K562 (cell line): Measurements from ENCODE around the gene SLC13A3. TPM values are rescaled to one million over a fixed set of nuclear protein-coding genes. Genes with fewer than 3 reads are reported as not detected.

Source experiments
- ATAC-seq: fragments of 200-7000 bp; cut with Tn5 transposase; 3 replicates; pipeline ENCODE4 v1.9.1; 2020; ENCODE audit warnings: moderate library complexity
- BruUV-seq: library from RNA; stranded (reverse); fragments of 400-500 nt; replicated peaks from 2 replicates; lab custom pipeline; 2021; lab: Mats Ljungman, UMichigan
- CTCF ChIA-PET: fragments of 300-600 bp; formaldehyde crosslinking; extraction: SDS; loops from one replicate; lab custom pipeline; 2021; ENCODE audit warnings: low intra/inter-chr PET ratio; lab: Yijun Ruan, JAX
- POLR2A ChIA-PET: fragments of 300-600, 350-650 bp; sonication (Branson Sonifier 250); formaldehyde crosslinking; extraction: SDS; loops from one replicate; lab custom pipeline; 2021; ENCODE audit warnings: antibody characterized with exemption, inconsistent platforms; lab: Yijun Ruan, JAX
- DNase-seq, 4 experiments: peaks; one replicate each; pipeline versions ENCODE4 v3.0.0 to v3.0.0-alpha.2; 2011 to 2018; ENCODE audit warnings: low spot score in 3 of 4, mixed read lengths in 3 of 4; ENCODE audit errors: extremely low read depth in 1 of 4
- FAIRE-seq: peaks from 2 replicates; lab custom pipeline; 2011; peaks lifted over from hg19 to GRCh38; lab: Jason Lieb, UNC
- H2AFZ ChIP-seq: 2 replicates; pipeline ENCODE4 v1.6.0; 2011; ENCODE audit warnings: low read depth, low read length, control low read depth, inconsistent platforms
- H3K27ac ChIP-seq: fragments of 200-600 bp; 3 replicates; pipeline ENCODE4 v1.8.0; 2011; ENCODE audit warnings: low read depth, mild to moderate bottlenecking, control low read depth, inconsistent platforms, low read length, moderate library complexity, mixed read lengths; ENCODE audit errors: extremely low read depth
- H3K27me3 ChIP-seq, 2 experiments: fragments of 300-600 bp in 1 of 2; 2 replicates in 1 of 2; 3 replicates in 1 of 2; pipeline versions ENCODE4 v1.6.0 to v1.8.0; 2011; ENCODE audit warnings: inconsistent platforms in 2 of 2, low read length in 2 of 2, mild to moderate bottlenecking in 1 of 2, mixed read lengths in 1 of 2, moderate library complexity in 1 of 2; ENCODE audit not compliant: control insufficient read depth in 2 of 2, insufficient read depth in 2 of 2
- H3K36me3 ChIP-seq: fragments of 300-600 bp; 3 replicates; pipeline ENCODE4 v1.8.0; 2011; ENCODE audit warnings: mild to moderate bottlenecking, low read length, inconsistent platforms; ENCODE audit not compliant: control insufficient read depth, insufficient read depth
- H3K4me1 ChIP-seq, 2 experiments: fragments of 200-600 bp in 1 of 2; replicated peaks in 1 of 2; 2 replicates in 1 of 2; 3 replicates in 1 of 2; pipeline versions ENCODE4 v1.5.1 to v1.8.0; 2011; ENCODE audit warnings: inconsistent platforms in 2 of 2, low read length in 2 of 2, mild to moderate bottlenecking in 1 of 2, mixed read lengths in 1 of 2, moderate library complexity in 1 of 2; ENCODE audit not compliant: control insufficient read depth in 2 of 2, insufficient read depth in 2 of 2
- H3K4me2 ChIP-seq: 2 replicates; pipeline ENCODE4 v1.6.1; 2011; ENCODE audit warnings: low read length, control low read depth, inconsistent platforms, mixed read lengths; ENCODE audit not compliant: insufficient read depth
- H3K4me3 ChIP-seq: fragments of 200-600 bp; sonication (generic), shearing (Covaris generic); 2 replicates; pipeline ENCODE4 v1.5.1; 2016; ENCODE audit warnings: control low read depth, inconsistent platforms
- H3K79me2 ChIP-seq: fragments of 200-600 bp; 3 replicates; pipeline ENCODE4 v1.8.0; 2011; ENCODE audit warnings: low read length, inconsistent platforms; ENCODE audit not compliant: control insufficient read depth, insufficient read depth
- H3K9ac ChIP-seq, 2 experiments: 2 replicates each; pipeline versions ENCODE4 v1.6.0 to v1.6.1; 2011; ENCODE audit warnings: low read depth in 2 of 2, low read length in 2 of 2, control low read depth in 1 of 2, inconsistent platforms in 1 of 2, mild to moderate bottlenecking in 1 of 2, mixed read lengths in 1 of 2; ENCODE audit not compliant: insufficient read depth in 1 of 2
- H3K9me1 ChIP-seq: one replicate; pipeline ENCODE4 v1.6.0; 2011; ENCODE audit warnings: inconsistent platforms, mild to moderate bottlenecking, low read length, moderate library complexity; ENCODE audit not compliant: control insufficient read depth, insufficient read depth
- H3K9me3 ChIP-seq: replicated peaks from 2 replicates; pipeline ENCODE4 v1.5.1; 2011; ENCODE audit warnings: low read depth, low read length, inconsistent platforms; ENCODE audit not compliant: control insufficient read depth, insufficient read depth
- H4K20me1 ChIP-seq: replicated peaks from 2 replicates; pipeline ENCODE4 v1.6.1; 2011; ENCODE audit warnings: low read length, inconsistent platforms, mixed read lengths; ENCODE audit not compliant: control insufficient read depth, insufficient read depth
- AFF1 ChIP-seq, 2 experiments: fragments of 450-650 bp; IDR thresholded peaks; 2 replicates each; pipeline ENCODE4 v1.6.1; 2018; ENCODE audit warnings: mild to moderate bottlenecking in 2 of 2, low read depth in 1 of 2; ENCODE audit not compliant: partially characterized antibody in 2 of 2
- BHLHE40 ChIP-seq: IDR thresholded peaks from 2 replicates; pipeline ENCODE4 v1.6.1; 2011; ENCODE audit warnings: low read length, improper control_type of control experiment
- DLX4 ChIP-seq: fragments of 250-450 bp; sonication (Bioruptor Pico); IDR thresholded peaks from 2 replicates; pipeline ENCODE4 v1.6.1; 2021; ENCODE audit warnings: mild to moderate bottlenecking
- DNMT1 ChIP-seq: fragments of 450-650 bp; IDR thresholded peaks from 2 replicates; pipeline ENCODE4 v1.6.1; 2016; ENCODE audit warnings: antibody characterized with exemption, mild to moderate bottlenecking
- NR0B1 ChIP-seq: fragments of 450-650 bp; IDR thresholded peaks from one replicate; pipeline ENCODE4 v1.6.1; 2018; ENCODE audit warnings: mild to moderate bottlenecking, moderate library complexity; ENCODE audit not compliant: partially characterized antibody
- TAF1 ChIP-seq: IDR thresholded peaks from 2 replicates; pipeline ENCODE4 v1.6.1; 2011; ENCODE audit warnings: mild to moderate bottlenecking, low read length, moderate library complexity; ENCODE audit not compliant: insufficient read depth, control insufficient read depth, severe bottlenecking; ENCODE audit errors: extremely low read depth
- ZBTB9 ChIP-seq: fragments of 450-650 bp; formaldehyde crosslinking; IDR thresholded peaks from 2 replicates; pipeline ENCODE4 v1.4.0; 2020; ENCODE audit warnings: mild to moderate bottlenecking, moderate library complexity
- ZC3H8 ChIP-seq: fragments of 450-650 bp; IDR thresholded peaks from 2 replicates; pipeline ENCODE4 v1.6.1; 2017
- ZNF780A ChIP-seq: fragments of 250-450 bp; sonication (Bioruptor Pico); IDR thresholded peaks from 2 replicates; pipeline ENCODE4 v1.5.0; 2021; ENCODE audit warnings: mild to moderate bottlenecking
- WGBS: fragments of 100-300 bp; shearing (Covaris generic); methylation state at CpG from one replicate; pipeline ENCODE4 v1.1.6; 2016; ENCODE audit warnings: low coverage, mixed read lengths; ENCODE audit not compliant: insufficient coverage; ENCODE audit errors: missing lambda C conversion rate; 5-methylcytosine and 5-hydroxymethylcytosine counted together
- in situ Hi-C: fragments of 300-500 bp; cut with MboI; formaldehyde crosslinking; loops from 4 replicates; pipeline ENCODE4 v1.15.0; 2018; ENCODE audit warnings: inconsistent platforms, mixed read lengths
- intact Hi-C: fragments of 100-400 bp; cut with micrococcal nuclease; formaldehyde crosslinking; loops from 2 replicates; pipeline ENCODE4 v1.14.2; 2022
- polyA plus RNA-seq, 8 experiments: library from polyadenylated mRNA; depleted of rRNA in 4 of 8; stranded (reverse) in 5 of 8; unstranded in 3 of 8; fragments of >200 nt; fragmentation: Nextera tagmentation in 2 of 8; fragmentation: Illumina TruSeq in 1 of 8; extraction: Ambion mirVana in 2 of 8; extraction: Trizol in 1 of 8; gene quantifications; 2 replicates each; pipeline versions ENCODE4 v1.2.1 to v1.2.3, GENCODE V29; 2011 to 2014; ENCODE audit warnings: inconsistent platforms in 1 of 8, missing spikeins in 1 of 8
- total RNA-seq, 7 experiments: library from RNA; depleted of rRNA in 6 of 7; stranded (reverse); fragments of >200 nt in 6 of 7; fragmentation: Illumina TruSeq in 2 of 7; extraction: Trizol in 2 of 7; gene quantifications; 2 replicates each; pipeline versions ENCODE4 v1.2.1 to v1.2.3, GENCODE V29; 2011 to 2021; ENCODE audit warnings: low replicate concordance in 1 of 7

SLC13A3 gene
- total and polyA plus RNA-seq, 9 of the 15 experiments (the other 6 are each of a cell fraction or from before 2014, with no cell fraction given), result 5.5 to 16.4 (median 8.5) TPM

- Histone ChIP-seq H3K36me3 (no peaks in the 10 kb centered on the region), H3K9me1 (no peaks in the 10 kb centered on the region), H2AFZ (no peak overlapping the region), H3K9me3 (no peaks in the 10 kb centered on the region), H3K4me2 (no peak overlapping the region), H3K9ac (no peak overlapping the region), H3K27ac (no peak overlapping the region), H3K79me2 (no peaks in the 10 kb centered on the region), H4K20me1 (no peaks in the 10 kb centered on the region), H3K4me1 (peaks cover 16 to 26% of the 10 kb centered on the region in 2 experiments), H3K27me3 (peaks cover 5 to 10% of the 10 kb centered on the region in 2 experiments; a peak in 2 of 5 replicates), H3K4me3 (no peak overlapping the region)
- WGBS, result 21% methylated on average over 5 of the region's 5 CpGs
- DNase-seq, result no peak
- FAIRE-seq, result no peak
- intact Hi-C loops, result loop anchor here (2.0 kb wide), 1 partner anchor 124 kb away; no protein-coding TSS in a partner anchor
- ATAC-seq, result no peak
- no TSS peak for BruUV-seq
- CTCF ChIA-PET, result interaction anchor here (2.6 kb wide), 1 partner anchor 123 kb away, joined by 10 read pairs; no protein-coding TSS in a partner anchor
- in situ Hi-C loops, result no loop called here
- no peak for TF ChIP-seq ZC3H8
- TF ChIP-seq NR0B1, result no peak
- TF ChIP-seq ZBTB9 (CRISPR knock-in tag), result no peak
- no peak for TF ChIP-seq DLX4 (CRISPR knock-in tag)
- no peak for TF ChIP-seq BHLHE40
- TF ChIP-seq DNMT1, result no peak
- no peak for TF ChIP-seq AFF1 (IDR thresholded peaks at IDR 0.05; ENCODE audit: low read depth in 1 of 2, partially characterized antibody in 2 of 2)
- no peak for TF ChIP-seq ZNF780A (CRISPR knock-in tag)
- TF ChIP-seq TAF1, result no peak
- POLR2A ChIA-PET, result interaction anchor here (0.6 to 1.0 kb wide), 3 partner anchors 14 to 678 kb away, joined by 3 to 4 read pairs (median 3); no protein-coding TSS in a partner anchor
Measured at GRCh38 chr20:46558511-46558959, 92.7 kb downstream of the SLC13A3 start.
